Activated naive CD8-positive, alpha-beta T cell treated with anti-CD3 and anti-CD28 coated beads, Interleukin-2, amount 50 U/mL, for 16 hours (primary cell): ENCODE measurements around the gene TECPR1.

Source experiments
- DNase-seq: peaks from one replicate; pipeline ENCODE4 v3.0.0-alpha.2; 2020; ENCODE audit warnings: low read depth, low spot score

The TECPR1 gene

DNA sequence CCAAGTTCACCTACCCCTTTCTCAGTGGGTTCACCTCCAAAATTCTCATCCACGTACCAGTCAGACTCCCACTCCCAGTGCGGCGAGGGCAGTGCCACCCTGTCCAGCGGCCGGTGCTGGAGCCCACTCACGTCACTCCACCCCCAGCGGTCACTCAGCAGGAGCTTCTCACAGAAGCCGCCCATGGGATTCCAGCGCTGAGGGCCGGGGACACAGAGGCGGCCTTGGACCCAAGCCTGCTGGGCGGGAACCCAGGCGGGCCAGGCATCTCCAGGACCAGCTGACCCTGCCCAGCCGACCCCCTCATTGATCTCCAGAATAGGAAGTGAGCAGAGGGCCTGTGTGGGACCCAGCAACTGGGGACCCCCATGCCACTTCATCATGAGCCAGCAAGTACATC is 7.2 kb downstream of the TECPR1 start:
- DNase-seq = no peak

DNA sequence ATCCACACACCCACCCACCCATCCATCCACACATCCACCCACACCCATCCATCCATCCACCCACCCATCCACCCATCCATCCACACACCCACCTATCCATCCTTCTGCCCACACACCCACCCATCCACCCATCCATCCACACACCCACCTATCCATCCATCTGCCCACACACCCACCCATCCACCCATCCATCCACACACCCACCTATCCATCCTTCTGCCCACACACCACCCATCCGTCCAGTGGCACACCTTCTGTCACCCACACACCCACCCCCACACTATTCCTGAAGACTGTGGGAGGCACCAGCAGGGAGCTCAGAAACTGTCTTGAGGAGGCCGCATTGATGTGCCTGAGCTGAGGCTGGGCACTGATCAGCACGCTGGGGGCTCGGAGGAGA is 9.1 kb downstream of the TECPR1 start:
- no peak for DNase-seq

DNA sequence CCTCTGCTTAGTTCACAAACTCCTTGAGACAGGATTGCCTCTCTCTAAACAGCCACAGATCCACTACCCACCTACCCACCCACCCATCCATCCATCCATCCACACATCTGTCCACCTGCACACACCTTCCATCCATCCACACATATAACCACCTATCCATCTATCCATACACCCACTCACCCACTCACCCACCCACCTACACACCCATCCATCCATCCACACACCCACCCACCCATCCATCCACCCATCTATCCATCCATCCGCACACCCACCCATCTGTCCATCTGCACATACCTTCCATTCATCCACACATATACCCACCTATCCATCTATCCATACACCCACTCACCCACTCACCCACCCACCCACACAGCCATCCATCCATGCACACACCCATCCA is 9.7 kb downstream of the TECPR1 start:
- DNase-seq = no peak

DNA sequence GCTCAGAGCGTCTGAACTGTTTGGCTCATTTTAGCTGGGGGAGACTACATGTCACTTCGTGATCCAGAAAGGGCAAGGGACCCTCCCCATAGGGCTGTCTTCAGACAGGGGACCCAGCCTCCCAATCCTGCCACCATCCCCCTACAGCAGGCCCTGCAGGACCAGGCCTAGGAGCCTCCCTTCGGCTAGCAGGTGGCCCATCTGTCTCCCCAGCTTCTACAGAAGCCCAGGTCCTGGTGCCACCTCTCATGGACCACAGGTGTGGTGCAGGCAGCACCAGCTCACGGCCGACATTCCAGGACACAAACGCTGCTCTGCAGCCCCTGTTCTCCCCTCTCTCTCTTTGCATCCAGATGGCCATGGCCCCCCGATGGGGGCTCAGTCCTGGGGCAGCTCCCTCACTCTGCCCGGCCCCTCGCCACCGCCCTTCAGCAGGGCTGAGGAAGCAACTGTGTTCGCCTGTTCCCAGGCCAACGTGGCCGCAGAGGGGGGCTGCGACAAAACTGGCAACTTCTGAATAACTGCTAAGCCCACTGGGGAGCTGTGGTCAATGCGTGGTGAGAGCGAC is 10.3 kb downstream of the TECPR1 start:
- DNase-seq = no peak

DNA sequence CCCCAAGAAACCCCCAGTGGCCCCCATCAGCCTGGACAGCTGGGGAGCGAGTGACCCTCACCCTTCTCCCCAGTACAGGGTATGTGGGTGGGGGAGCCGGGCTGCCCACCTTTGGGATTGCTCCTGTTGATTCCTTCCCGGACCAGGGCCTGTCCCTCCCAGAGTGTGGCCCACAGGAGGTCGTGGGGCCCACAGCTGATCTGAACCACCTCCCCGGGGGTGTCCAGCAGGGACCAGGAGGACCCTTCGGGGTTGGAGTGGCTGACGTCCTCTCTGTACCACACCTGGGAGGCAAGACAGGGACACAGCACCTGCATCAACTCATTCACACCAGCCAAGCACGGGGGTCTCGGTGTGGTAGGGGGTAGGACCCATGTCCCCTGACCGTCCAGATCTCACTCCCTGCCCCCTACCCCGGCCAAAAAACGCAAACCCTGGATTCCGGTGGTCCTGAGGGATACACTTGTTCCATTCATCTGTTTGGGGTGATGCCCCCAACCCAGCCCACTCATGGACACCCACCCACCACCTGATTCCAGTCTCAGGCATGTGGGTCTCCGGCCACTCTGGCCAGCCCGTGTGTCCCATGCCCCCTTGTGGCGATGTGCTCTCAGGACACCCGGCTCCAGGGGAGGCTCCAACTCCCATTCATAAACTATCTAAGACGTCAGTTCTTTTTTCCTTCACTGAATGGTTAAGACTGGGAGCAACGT is 10.9 kb downstream of the TECPR1 start:
- DNase-seq = no peak

DNA sequence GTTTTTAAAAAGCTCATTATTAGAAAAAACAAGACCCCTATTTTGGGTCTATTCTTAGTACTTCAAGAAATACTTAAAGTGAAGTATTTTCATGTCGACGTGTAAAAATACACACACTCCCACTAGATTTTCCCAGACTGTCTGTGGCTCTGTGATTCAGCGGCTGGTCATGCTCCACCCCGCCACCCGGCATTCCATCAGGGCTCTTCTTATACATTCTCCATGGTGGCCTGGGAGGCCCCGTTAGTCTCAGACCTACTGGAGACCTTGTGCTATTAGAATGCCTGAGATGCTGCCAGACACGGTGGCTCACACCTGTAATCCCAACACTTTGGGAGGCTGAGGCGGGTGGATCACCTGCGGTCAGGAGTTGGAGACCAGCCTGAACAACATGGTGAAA is 13.1 kb downstream of the TECPR1 start:
- no peak for DNase-seq

DNA sequence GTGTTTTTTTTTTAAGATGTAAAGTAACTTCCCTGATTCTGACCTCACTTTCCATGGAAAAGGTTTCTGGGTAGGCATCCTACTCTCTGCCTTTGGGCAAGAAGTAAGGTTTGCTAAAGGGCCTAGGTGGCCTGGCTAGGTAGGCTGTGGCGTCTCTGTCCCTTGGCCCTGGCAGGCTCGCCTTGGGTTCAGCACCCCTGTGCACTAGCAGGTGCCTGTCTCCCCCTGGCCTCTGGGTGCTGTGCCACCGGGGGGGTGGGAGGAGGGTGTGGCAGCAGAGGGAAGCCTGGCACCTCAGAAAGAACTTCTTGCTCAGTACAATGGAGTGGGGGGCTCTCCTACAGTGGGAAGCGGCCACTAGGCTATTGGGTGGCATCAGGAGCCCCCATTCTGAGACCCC is 14.0 kb downstream of the TECPR1 start:
- no peak for DNase-seq

DNA sequence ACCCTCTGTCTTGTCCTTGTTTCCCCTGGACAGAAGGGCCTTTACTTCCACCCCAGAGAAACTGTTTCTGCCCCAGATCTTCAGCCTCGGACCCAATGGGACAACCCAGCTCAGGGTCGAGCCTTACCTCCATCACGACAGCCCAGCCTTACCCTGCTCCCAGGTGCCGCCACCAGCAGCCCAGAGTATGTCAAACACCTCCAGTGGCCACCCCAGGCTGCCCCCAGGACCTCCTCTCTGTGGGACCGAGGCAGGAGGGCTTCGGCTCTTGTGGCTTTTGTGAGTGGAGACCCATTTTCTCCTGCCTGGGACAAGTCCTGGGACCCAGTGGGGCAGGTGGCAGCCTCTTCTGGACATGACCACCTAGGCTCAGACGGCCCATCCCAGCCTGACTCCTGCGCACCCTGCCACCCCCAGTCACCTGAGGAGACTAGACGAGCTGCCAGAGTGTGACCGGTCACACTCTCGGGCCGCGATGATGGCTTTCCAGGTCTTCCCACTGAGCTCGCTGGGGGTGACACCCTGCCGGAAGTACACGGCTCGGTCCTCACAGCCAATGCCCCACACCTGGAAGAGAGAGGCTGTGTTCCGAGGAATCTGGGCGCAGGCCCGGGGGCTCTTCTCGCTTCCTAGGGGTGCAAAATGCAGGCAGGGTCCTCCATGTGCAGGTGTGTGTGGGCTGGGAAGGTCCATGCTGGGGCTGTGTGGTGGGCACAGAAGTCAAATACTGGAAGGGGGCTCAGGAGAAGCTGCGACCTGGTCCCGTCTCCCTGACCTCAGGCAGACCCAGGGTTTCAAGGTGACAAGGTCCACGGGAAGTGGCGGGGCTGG is 15.5 kb downstream of the TECPR1 start:
- DNase-seq = no peak

DNA sequence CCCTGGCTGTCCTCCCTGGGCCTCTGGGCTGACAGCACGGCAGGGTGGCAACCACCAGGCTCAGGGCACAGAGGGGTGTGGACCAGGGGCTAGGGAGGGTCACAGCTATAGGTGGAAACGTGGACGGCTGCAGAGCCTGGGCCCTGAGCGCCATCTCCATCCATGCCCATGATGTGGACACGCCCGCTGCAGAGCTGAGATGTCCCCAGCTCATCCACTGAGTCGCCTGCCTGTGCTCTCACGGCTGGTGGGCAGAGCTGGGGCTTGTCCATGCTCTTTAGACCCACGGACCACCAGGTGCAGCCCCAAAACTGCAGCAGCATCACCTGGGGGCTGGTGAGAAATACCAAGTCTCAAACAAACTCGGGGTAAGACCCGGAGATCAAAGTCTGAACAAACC is 16.1 kb downstream of the TECPR1 start:
- no peak for DNase-seq

DNA sequence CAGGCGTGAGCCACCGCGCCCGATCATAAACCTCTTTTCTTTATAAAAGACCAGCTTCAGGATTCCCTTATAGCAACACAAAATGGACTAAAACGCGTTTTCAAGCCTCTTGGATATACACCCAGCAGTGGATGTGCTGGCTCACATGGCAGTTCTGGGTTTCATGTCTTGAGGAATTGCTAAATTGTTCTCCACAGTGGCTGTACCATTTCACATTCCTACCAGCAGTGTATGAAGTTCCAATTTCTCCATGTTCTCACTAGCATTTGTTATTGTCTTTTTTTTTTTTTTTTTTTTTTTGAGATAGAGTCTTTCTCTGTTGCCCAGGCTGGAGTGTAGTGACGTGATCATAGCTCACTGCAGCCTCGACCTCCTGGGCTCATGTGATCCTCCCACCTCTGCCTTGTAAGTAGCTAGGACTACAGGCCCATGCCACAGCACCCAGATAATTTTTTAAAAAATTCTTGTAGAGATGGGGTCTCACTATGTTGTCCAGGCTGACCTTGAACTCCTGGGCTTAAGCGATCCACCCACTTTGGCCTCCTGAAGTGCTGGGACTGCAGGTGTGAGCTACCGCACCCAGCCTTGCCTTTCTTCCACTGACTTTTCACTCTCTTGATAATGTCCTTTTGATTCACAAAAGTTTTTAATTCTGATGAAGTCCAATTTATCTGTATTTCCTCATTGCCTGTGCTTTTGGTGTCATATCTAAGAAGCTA is 17.4 kb downstream of the TECPR1 start:
- no peak for DNase-seq

DNA sequence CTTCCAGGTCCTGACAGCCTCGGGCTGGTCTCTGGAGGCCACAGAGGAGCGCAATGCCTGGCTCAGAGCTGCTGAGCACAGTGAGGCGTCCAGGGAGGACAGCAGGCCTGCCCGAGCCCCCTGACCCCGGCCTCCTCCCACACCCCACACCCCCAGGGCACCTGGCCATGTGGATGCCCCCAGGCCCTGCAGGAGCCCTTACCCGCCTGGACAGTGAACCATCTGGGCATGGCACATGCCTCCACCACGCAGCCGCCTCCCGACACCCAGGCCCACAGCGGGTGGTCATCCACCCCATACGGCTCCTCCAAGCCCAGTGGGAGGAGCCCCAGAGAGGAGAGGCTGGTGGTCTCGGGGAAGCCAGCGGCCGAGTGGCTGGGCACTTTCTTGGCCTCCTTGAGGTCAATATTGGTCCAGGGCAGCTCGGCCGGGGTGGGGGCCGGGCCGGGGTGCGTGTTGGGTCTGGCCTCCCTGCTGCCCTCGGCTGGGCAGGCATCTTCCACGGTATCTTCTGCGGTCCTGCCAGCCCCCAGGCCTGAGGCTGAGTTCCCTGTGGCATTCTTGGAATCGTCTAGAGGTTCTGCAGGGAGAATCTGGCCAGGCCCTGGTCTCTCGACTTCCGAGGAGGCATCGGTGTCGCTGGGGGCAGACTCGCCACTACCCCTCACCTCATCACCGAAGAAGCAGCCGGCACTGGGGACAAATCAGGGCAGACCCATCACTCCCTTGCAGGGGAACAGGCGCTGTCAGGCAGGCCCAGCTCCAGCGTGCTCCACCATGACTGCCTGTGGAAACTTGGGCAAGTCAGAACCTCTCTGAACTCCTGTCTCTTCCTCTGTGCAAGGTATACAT is 18.6 kb downstream of the TECPR1 start:
- DNase-seq = no peak

DNA sequence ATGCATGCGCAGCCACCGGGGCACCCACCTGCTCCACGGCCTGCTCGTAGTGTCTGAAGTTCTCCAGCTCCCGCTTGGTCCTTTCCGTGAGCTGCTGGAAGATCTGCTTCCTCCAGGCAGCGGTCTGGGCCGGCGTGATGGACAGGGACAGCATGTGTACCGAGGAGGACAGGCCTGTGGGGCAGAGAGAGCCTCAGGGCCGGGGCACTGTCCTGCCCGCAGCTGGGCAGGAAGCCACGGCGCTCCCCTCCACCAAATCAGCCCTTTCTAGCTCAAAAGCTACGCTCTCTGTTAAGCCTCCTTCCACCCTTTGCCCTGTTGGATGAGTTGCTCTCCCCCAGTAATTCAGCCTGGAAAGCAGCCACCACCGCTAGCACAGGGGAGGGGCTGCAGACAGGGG is 19.2 kb downstream of the TECPR1 start:
- no peak for DNase-seq

DNA sequence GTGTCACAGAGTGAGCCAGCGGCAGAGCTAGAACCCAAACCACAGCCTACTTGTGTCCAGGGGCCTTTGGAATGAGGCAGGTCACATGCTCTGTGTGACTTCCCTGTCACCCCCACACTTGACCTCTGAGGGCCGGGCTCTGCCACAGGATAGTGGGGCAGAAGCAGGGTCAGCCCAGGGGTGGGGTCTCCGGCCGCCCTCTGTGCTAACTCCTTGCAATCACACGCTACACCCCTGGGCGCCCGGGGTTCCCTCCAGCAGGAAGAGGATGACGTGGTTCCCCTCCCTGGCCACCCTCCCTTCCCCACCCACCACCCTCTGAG is 19.8 kb downstream of the TECPR1 start:
- DNase-seq = no peak

DNA sequence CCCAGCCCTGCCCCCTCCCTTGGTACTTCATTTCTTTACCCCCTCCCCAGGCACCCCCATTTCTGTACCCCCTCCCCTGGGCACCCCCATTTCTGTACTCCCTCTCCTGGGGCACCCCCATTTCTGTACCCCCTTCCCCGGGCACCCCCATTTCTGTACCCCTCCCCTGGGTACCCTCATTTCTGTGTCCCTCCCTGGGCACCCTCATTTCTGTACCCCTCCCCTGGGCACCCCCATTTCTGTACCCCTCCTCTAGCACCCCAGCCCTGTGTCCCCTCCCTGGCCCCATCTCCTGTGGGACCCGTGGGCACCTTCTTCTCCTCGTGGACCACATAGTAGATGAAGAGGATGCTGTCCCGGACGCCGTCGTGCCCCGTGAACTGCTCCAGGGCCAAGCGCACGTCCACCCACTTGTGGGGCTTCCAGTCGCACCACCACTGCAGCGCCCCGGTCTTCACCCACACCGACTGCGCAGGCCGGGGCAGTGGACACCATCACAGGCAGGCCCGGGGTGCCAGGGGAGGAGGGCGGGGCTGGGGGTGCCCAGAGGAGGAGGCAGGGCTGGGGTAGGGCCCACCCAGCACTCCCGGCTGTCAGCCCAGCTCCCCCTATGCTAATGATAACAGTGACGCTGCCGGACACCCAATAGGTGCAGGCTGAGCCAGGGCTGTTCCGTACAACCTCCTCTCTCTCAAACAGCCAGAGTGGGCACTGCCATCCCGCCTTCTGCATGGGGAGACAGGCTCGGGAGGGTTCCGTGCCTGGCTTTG is 20.4 kb downstream of the TECPR1 start:
- DNase-seq = no peak

DNA sequence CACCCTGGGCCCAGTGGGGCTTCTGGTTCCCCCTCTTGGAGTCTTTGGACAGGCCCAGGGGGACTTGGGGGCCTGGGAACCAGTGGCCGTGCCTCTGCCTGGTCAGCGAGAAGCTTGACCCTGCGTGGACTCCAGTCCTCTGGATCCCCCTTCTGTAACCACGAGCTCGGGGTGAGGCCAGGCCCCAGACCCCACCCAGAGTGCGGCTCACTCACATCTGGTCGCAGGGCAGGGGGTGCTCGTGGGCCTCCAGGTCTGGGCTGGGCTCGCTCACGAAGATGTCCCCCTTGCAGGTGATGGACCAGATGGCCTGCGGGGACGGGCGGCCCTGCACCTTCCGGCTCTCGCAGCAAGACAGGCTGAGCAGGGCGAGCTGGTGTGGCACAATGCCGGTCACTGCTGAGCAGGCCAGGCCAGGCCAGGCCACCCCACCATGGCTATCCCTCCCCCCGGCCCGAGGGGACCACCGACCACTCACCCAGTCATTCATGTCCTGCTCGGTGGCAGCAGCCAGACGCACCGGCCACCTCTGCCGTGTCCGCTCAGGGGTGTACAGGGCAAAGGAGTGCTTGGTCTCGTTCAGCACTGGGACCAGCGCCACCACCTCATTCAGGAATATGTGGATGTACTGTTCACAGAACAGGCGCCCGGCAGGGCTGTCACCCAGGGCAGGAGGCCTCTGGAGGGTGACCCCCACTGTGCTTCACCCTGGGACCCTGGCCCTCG is 21.1 kb downstream of the TECPR1 start:
- DNase-seq = no peak

DNA sequence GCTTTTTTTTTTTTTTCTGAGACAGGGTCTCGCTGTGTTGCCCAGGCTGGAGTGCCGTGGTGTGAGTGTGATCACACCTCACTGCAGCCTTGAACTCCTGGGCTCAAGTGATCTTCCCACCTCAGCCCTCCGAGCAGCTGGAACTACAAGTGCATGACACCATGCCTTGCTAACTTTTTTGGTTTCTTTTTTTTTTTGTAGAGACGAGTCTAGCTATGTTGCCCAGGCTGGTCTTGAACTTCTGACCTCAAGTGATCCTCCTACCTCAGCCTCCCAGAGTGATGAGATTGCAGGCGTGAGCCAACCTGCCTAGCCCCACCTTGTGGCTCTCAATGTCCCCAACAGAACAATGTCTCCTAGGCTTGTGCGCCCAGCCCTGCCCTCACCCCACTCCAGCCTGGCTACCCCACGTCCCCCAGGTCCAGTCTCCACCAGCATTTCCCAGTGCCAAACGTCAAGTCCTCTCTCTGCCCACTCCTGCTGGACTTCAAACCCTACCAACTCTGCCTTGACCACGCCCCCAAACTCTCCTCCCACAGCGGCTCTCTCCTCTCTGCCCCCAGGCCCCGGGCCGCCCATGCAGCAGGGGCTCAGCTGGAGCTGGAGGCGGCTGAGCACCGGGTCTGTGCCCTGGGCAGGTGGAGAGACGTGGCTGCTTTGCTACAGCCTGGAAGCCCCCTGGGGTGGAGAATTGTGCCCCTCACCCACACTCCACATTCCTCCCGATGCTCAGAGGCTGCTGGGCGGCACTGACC is 21.9 kb downstream of the TECPR1 start:
- no peak for DNase-seq

DNA sequence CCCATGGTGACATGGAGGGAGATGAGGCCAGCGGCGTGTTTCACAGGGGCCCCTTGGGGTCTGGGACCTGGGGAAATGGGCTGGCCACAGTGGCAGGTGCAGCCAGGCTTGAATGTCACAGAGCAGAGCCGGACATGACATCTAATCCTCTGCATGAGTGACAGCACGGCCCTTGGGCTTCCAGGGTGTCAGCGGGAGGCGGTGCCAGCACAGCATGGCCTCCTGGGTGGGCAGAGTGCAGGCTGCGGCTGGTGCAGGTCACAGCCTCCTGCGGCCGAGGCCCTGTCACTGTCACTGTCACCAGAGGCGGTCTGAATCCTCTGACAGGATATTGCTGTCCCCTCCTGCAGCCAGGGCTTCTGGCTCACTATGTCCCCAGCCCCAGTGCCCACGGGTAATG is 22.6 kb downstream of the TECPR1 start:
- DNase-seq = no peak

DNA sequence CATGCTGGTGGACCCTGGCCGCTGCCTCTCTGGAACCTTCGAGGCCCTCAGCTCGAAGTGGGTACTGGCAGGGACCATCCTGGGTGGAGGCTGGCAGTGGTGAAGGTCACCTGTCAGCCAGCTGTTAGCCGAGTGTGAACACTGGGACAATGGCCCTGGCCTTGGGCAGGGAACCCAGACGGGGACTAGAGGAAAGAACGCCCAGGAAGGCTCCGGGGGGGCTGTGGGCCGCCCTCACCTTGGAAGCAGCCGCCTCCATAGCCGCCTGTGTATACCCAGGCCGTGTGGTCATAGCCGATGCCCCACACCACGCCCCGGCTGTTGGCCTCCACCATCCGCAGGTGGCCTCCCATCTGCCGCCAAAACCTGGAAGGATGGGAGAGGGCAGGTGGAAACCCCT is 23.2 kb downstream of the TECPR1 start:
- no peak for DNase-seq

DNA sequence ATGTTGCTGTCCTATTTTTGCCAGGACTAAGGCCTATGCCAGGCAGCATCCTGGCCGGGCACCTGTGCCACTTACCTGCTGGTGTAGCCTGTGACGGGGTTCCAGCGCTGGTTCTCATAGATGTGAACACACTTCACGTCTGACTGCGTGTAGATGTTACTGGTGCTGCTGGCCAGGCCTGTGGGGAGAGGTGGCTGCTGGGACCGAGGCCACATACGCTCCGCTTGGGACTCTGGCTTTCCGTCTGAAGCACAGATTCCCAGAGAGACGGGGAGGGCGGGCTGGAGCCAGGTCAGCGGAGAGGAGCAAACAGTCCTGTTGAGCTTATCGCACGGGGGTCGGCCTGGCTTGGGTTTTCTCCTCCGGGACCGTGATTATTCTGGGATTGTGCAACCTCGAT is 24.1 kb downstream of the TECPR1 start:
- DNase-seq = no peak
